ENCODE results near the gene MPRIP. TPM values are rescaled to one million over a fixed set of nuclear protein-coding genes. Genes with fewer than 3 reads are reported as not detected.

Gene MPRIP
- total RNA-seq, 6 experiments from 2014 or later: 39.0 to 97.6 (median 76.7) TPM

GRCh38 chr17:17180141-17180603 lies 137.9 kb downstream of the MPRIP start:
- Histone ChIP-seq H3K27ac (no peak overlapping the region), H3K4me1 (no peaks in the 10 kb centered on the region), H3K36me3 (peaks cover 0 to 84% (median 30%) of the 10 kb centered on the region in 4 donors), H3K4me3 (no peak overlapping the region), H3K9me3 (no peaks in the 10 kb centered on the region), H3K27me3 (no peaks in the 10 kb centered on the region)
- ATAC-seq (no peak), DNase-seq (no peak)
- intact Hi-C loops (cut with DNase I): no loop called here
- TF ChIP-seq POLR2A (IDR thresholded peaks at IDR 0.05): no peak
- TF ChIP-seq CTCF (IDR thresholded peaks at IDR 0.05): no peak
- WGBS (ENCODE audit: insufficient coverage, low coverage, low lambda C conversion rate, missing lambda C conversion rate): 80% methylated on average over 1 of the region's 9 CpGs

GRCh38 chr17:17180741-17181525 lies 138.7 kb downstream of the MPRIP start:
- Histone ChIP-seq H3K4me1 (no peaks in the 10 kb centered on the region), H3K9me3 (no peaks in the 10 kb centered on the region), H3K4me3 (no peak overlapping the region), H3K36me3 (peaks cover 0 to 76% (median 25%) of the 10 kb centered on the region in 4 donors), H3K27me3 (no peaks in the 10 kb centered on the region), H3K27ac (no peak overlapping the region)
- TF ChIP-seq CTCF (IDR thresholded peaks at IDR 0.05) (no peak), POLR2A (IDR thresholded peaks at IDR 0.05) (no peak)
- no peak for DNase-seq
- no peak for ATAC-seq
- 86% methylated on average over 10 of the region's 13 CpGs for WGBS (ENCODE audit: insufficient coverage, low coverage, low lambda C conversion rate, missing lambda C conversion rate)
- intact Hi-C loops (cut with DNase I): no loop called here

GRCh38 chr17:17181666-17182597 lies 139.7 kb downstream of the MPRIP start:
- Histone ChIP-seq H3K27me3 (no peaks in the 10 kb centered on the region), H3K9me3 (no peaks in the 10 kb centered on the region), H3K27ac (no peak overlapping the region), H3K4me3 (no peak overlapping the region), H3K36me3 (peaks cover 0 to 66% (median 19%) of the 10 kb centered on the region in 4 donors), H3K4me1 (no peaks in the 10 kb centered on the region)
- intact Hi-C loops (cut with DNase I): no loop called here
- ATAC-seq: no peak
- TF ChIP-seq POLR2A (IDR thresholded peaks at IDR 0.05): no peak
- TF ChIP-seq CTCF (IDR thresholded peaks at IDR 0.05): no peak
- 76% methylated on average over 11 of the region's 15 CpGs for WGBS (ENCODE audit: insufficient coverage, low coverage, low lambda C conversion rate, missing lambda C conversion rate)
- no peak for DNase-seq

- WGBS (ENCODE audit: insufficient coverage, low coverage, low lambda C conversion rate, missing lambda C conversion rate): 83% methylated on average over 1 of the region's 6 CpGs
- H3K27me3 ChIP-seq: no peaks in the 10 kb centered on the region
- intact Hi-C loops (cut with DNase I): no loop called here
- no peak for TF ChIP-seq CTCF (IDR thresholded peaks at IDR 0.05)
- TF ChIP-seq POLR2A (IDR thresholded peaks at IDR 0.05): no peak
- H3K27ac ChIP-seq: no peak overlapping the region
- ATAC-seq: no peak
- H3K36me3 ChIP-seq: peaks cover 0 to 59% (median 13%) of the 10 kb centered on the region in 4 donors
- no peak for DNase-seq
- H3K9me3 ChIP-seq: no peaks in the 10 kb centered on the region
- H3K4me1 ChIP-seq: no peaks in the 10 kb centered on the region
- no peak overlapping the region for H3K4me3 ChIP-seq
Observed at GRCh38 chr17:17182598-17183136, 140.4 kb downstream of the MPRIP start.
